Endothelial cell of umbilical vein (primary cell): ENCODE measurements around the gene GJB4. TPM values are rescaled to one million over a fixed set of nuclear protein-coding genes. Genes with fewer than 3 reads are reported as not detected.

ENCODE experiments used
- BruUV-seq: library from RNA; stranded (reverse); fragments of 400-500 nt; replicated peaks from 2 replicates; lab custom pipeline; 2021; lab: Mats Ljungman, UMichigan
- CTCF ChIA-PET: fragments of 300-600, 350-600 bp; sonication (Branson Sonifier 250); formaldehyde crosslinking; loops from one replicate; lab custom pipeline; 2021; ENCODE audit warnings: antibody characterized with exemption, inconsistent platforms; lab: Charles Lee
- POLR2A ChIA-PET: fragments of 300-600, 350-600 bp; sonication (Branson Sonifier 250); formaldehyde crosslinking; loops from one replicate; lab custom pipeline; 2021; ENCODE audit warnings: antibody characterized with exemption, inconsistent platforms; lab: Charles Lee
- DNase-seq: peaks from one replicate; pipeline ENCODE4 v3.0.0-alpha.2; 2011; ENCODE audit warnings: low read depth, low spot score
- FAIRE-seq: peaks from 2 replicates; lab custom pipeline; 2011; peaks lifted over from hg19 to GRCh38; lab: Jason Lieb, UNC
- H2AFZ ChIP-seq: 2 replicates; pipeline ENCODE4 v1.6.0; 2012; ENCODE audit warnings: low read depth, low read length, control low read depth, inconsistent platforms
- H3K27ac ChIP-seq: 2 replicates; pipeline ENCODE4 v1.5.1; 2011; ENCODE audit warnings: low read depth, mild to moderate bottlenecking, control low read depth, low read length, moderate library complexity; ENCODE audit not compliant: insufficient read depth
- H3K27me3 ChIP-seq, 2 experiments: 2 replicates each; pipeline versions ENCODE4 v1.6.0 to v1.6.1; 2011; ENCODE audit warnings: low read length in 2 of 2, mixed read lengths in 1 of 2; ENCODE audit not compliant: control insufficient read depth in 2 of 2, insufficient read depth in 2 of 2
- H3K36me3 ChIP-seq, 2 experiments: 2 replicates in 1 of 2; 3 replicates in 1 of 2; pipeline ENCODE4 v1.5.1; 2011; ENCODE audit warnings: low read length in 2 of 2, mild to moderate bottlenecking in 1 of 2, moderate library complexity in 1 of 2; ENCODE audit not compliant: control insufficient read depth in 2 of 2, insufficient read depth in 2 of 2; ENCODE audit errors: extremely low read depth in 1 of 2
- H3K4me1 ChIP-seq: 3 replicates; pipeline ENCODE4 v1.5.1; 2011; ENCODE audit warnings: mild to moderate bottlenecking, low read length; ENCODE audit not compliant: control insufficient read depth, insufficient read depth; ENCODE audit errors: extremely low read depth
- H3K4me2 ChIP-seq: 2 replicates; pipeline ENCODE4 v1.6.1; 2011; ENCODE audit warnings: low read length, control low read depth, mixed read lengths; ENCODE audit not compliant: insufficient read depth
- H3K4me3 ChIP-seq, 3 experiments: fragments of 200-600 bp in 1 of 3; sonication (generic), shearing (Covaris generic) in 1 of 3; replicated peaks in 1 of 3; 2 replicates each; pipeline ENCODE4 v1.5.1; 2011 to 2016; ENCODE audit warnings: control low read depth in 3 of 3, low read length in 3 of 3, mild to moderate bottlenecking in 2 of 3, inconsistent platforms in 1 of 3, low read depth in 1 of 3, moderate library complexity in 1 of 3; ENCODE audit not compliant: insufficient read depth in 1 of 3
- H3K79me2 ChIP-seq: 2 replicates; pipeline ENCODE4 v1.6.0; 2012; ENCODE audit warnings: low read length, inconsistent platforms; ENCODE audit not compliant: control insufficient read depth, insufficient read depth
- H3K9ac ChIP-seq: replicated peaks from 2 replicates; pipeline ENCODE3; 2011; ENCODE audit warnings: low read length, control low read depth; ENCODE audit not compliant: insufficient read depth; ENCODE audit errors: extremely low read depth
- H3K9me1 ChIP-seq: replicated peaks from 3 replicates; pipeline ENCODE4 v1.6.0; 2011; ENCODE audit warnings: mild to moderate bottlenecking, low read length; ENCODE audit not compliant: control insufficient read depth, insufficient read depth; ENCODE audit errors: extremely low read depth
- H3K9me3 ChIP-seq: replicated peaks from 2 replicates; pipeline ENCODE4 v1.5.1; 2012; ENCODE audit warnings: low read length, inconsistent platforms; ENCODE audit not compliant: control insufficient read depth, insufficient read depth
- H4K20me1 ChIP-seq: replicated peaks from 2 replicates; pipeline ENCODE3; 2011; ENCODE audit warnings: mild to moderate bottlenecking, low read length; ENCODE audit not compliant: control insufficient read depth, insufficient read depth; ENCODE audit errors: extremely low read depth
- CTCF ChIP-seq, 2 donors: IDR thresholded peaks; 1 replicate in 1 of 2; 2 replicates in 1 of 2; pipeline ENCODE4 v1.5.1; 2011; ENCODE audit warnings: low read length in 2 of 2, mild to moderate bottlenecking in 2 of 2, moderate library complexity in 2 of 2, control low read depth in 1 of 2, inconsistent platforms in 1 of 2, low read depth in 1 of 2; ENCODE audit not compliant: insufficient read depth in 1 of 2; ENCODE audit errors: extremely low read depth in 1 of 2
- EZH2 ChIP-seq: IDR thresholded peaks from 2 replicates; pipeline ENCODE4 v1.6.1; 2012; ENCODE audit warnings: borderline replicate concordance, low read depth, mild to moderate bottlenecking, moderate library complexity, low read length, inconsistent platforms; ENCODE audit not compliant: severe bottlenecking
- FOS ChIP-seq: IDR thresholded peaks from 2 replicates; pipeline ENCODE4 v1.6.1; 2011; ENCODE audit warnings: mild to moderate bottlenecking, low read length, moderate library complexity, borderline replicate concordance; ENCODE audit not compliant: insufficient read depth
- GATA2 ChIP-seq: IDR thresholded peaks from 2 replicates; pipeline ENCODE4 v1.7.0; 2011; ENCODE audit warnings: low read depth, mild to moderate bottlenecking, moderate library complexity, mixed read lengths, low read length; ENCODE audit not compliant: insufficient read length, insufficient read depth
- JUN ChIP-seq: IDR thresholded peaks from 2 replicates; pipeline ENCODE4 v1.6.1; 2011; ENCODE audit warnings: borderline replicate concordance, low read depth; ENCODE audit not compliant: insufficient read length, insufficient read depth
- MAX ChIP-seq: IDR thresholded peaks from 2 replicates; pipeline ENCODE4 v1.6.1; 2011; ENCODE audit not compliant: insufficient read depth, insufficient read length
- MYC ChIP-seq: IDR thresholded peaks from one replicate; pipeline ENCODE4 v1.6.1; 2011; ENCODE audit warnings: mild to moderate bottlenecking, low read depth, low read length
- POLR2A ChIP-seq: IDR thresholded peaks from 2 replicates; pipeline ENCODE4 v1.6.1; 2012; ENCODE audit warnings: low read depth, mild to moderate bottlenecking, control low read depth, low read length
- POLR2AphosphoS5 ChIP-seq: IDR thresholded peaks from 2 replicates; pipeline ENCODE4 v1.6.1; 2012; ENCODE audit warnings: low read depth, mild to moderate bottlenecking, control low read depth, low read length, moderate library complexity; ENCODE audit not compliant: insufficient read depth
- dilution Hi-C: fragments of 300-500 bp; cut with MboI; formaldehyde crosslinking; loops from one replicate; pipeline ENCODE4 v1.15.0; 2019; ENCODE audit warnings: low sequenced_read_pairs; ENCODE audit not compliant: extremely low pct_ligation_motif_present
- intact Hi-C: fragments of 100-400 bp; cut with micrococcal nuclease; formaldehyde crosslinking; loops from one replicate; pipeline ENCODE4 v1.10.0; 2022
- polyA plus RNA-seq, 4 experiments: library from polyadenylated mRNA; depleted of rRNA in 3 of 4; stranded (reverse) in 3 of 4; unstranded in 1 of 4; fragments of >200 nt; gene quantifications; 2 replicates each; pipeline versions ENCODE4 v1.2.1 to v1.2.3, GENCODE V29; 2011 to 2012; ENCODE audit warnings: missing spikeins in 1 of 4
- total RNA-seq: library from RNA; stranded (reverse); gene quantifications from 2 replicates; pipeline ENCODE4 v1.2.3, GENCODE V29; 2021

The GJB4 gene
- total and polyA plus RNA-seq, 2 donors (not counting 3 experiments of a cell fraction or from before 2014, with no cell fraction given): not detected

- POLR2A ChIA-PET: no interaction called here
- CTCF ChIA-PET: no interaction called here
- no peak for TF ChIP-seq POLR2A
- no peak for TF ChIP-seq GATA2
- TF ChIP-seq CTCF (IDR thresholded peaks at IDR 0.05; ENCODE audit: extremely low read depth in 1 of 2, insufficient read depth in 1 of 2, low read depth in 1 of 2, low read length in 2 of 2): no peak
- no peak for TF ChIP-seq FOS
- TF ChIP-seq EZH2: no peak
- no peak for TF ChIP-seq POLR2AphosphoS5
- no peak for TF ChIP-seq MAX
- no peak for TF ChIP-seq MYC
- TF ChIP-seq JUN: no peak
- no peaks in the 10 kb centered on the region for H3K9me1 ChIP-seq
- H3K27me3 ChIP-seq: no peaks in the 10 kb centered on the region
- dilution Hi-C loops (no loop called here), intact Hi-C loops (no loop called here)
- no peaks in the 10 kb centered on the region for H3K79me2 ChIP-seq
- H3K4me2 ChIP-seq: no peak overlapping the region
- H3K4me3 ChIP-seq: no peak overlapping the region
- no TSS peak for BruUV-seq
- no peaks in the 10 kb centered on the region for H3K4me1 ChIP-seq
- H3K9ac ChIP-seq: no peak overlapping the region
- H3K9me3 ChIP-seq: no peaks in the 10 kb centered on the region
- no peak for DNase-seq
- FAIRE-seq: no peak
- no peak overlapping the region for H2AFZ ChIP-seq
- H3K27ac ChIP-seq: no peak overlapping the region
- H4K20me1 ChIP-seq: no peaks in the 10 kb centered on the region
- no peaks in the 10 kb centered on the region for H3K36me3 ChIP-seq
These were observed 46.1 kb upstream of the GJB4 start for GRCh38 chr1:34713443-34713842.
